K562 (cell line): ENCODE results near the gene ORC1. TPM values are rescaled to one million over a fixed set of nuclear protein-coding genes. Genes with fewer than 3 reads are reported as not detected.

ENCODE experiments used
- ARNT ChIP-seq, 2 experiments: fragments of 450-650 bp; IDR thresholded peaks; 2 replicates each; pipeline ENCODE4 v1.6.1; 2016; ENCODE audit warnings: mild to moderate bottlenecking in 1 of 2
- FOXM1 ChIP-seq, 2 experiments: fragments of 450-650 bp in 1 of 2; sonication (generic) in 1 of 2; formaldehyde crosslinking in 1 of 2; IDR thresholded peaks; 2 replicates each; pipeline versions ENCODE4 v1.6.1 to v1.9.0; 2017 to 2022; ENCODE audit warnings: low read depth in 2 of 2, mild to moderate bottlenecking in 2 of 2, missing genetic modification reagents in 1 of 2, moderate library complexity in 1 of 2
- GABPB2 ChIP-seq: fragments of 250-450 bp; sonication (Bioruptor Pico); conservative IDR thresholded peaks from 2 replicates; pipeline ENCODE4 v1.5.1; 2021; ENCODE audit warnings: mild to moderate bottlenecking
- HCFC1 ChIP-seq: IDR thresholded peaks from 2 replicates; pipeline ENCODE4 v1.6.1; 2012; ENCODE audit warnings: low read depth, low read length, improper control_type of control experiment
- ILF3 ChIP-seq: fragments of 450-650 bp; IDR thresholded peaks from 2 replicates; pipeline ENCODE4 v1.6.1; 2018; ENCODE audit warnings: antibody characterized with exemption, mild to moderate bottlenecking, moderate library complexity, borderline replicate concordance
- KDM5B ChIP-seq: fragments of 200-600 bp; sonication (generic); IDR thresholded peaks from 2 replicates; pipeline ENCODE4 v1.6.1; 2012; ENCODE audit warnings: low read depth, mild to moderate bottlenecking, moderate library complexity, low read length, control low read depth, inconsistent platforms; ENCODE audit not compliant: insufficient replicate concordance
- KLF13 ChIP-seq: fragments of 450-650 bp; IDR thresholded peaks from 2 replicates; pipeline ENCODE4 v1.6.1; 2016; ENCODE audit warnings: missing genetic modification characterization, low read depth, mild to moderate bottlenecking, missing compliant biosample characterization, moderate library complexity, borderline replicate concordance
- MAFF ChIP-seq: IDR thresholded peaks from 2 replicates; pipeline ENCODE4 v1.6.1; 2012; ENCODE audit warnings: low read length, improper control_type of control experiment
- NR2C2 ChIP-seq, 2 experiments: fragments of 200-800 bp in 1 of 2; sonication (Bioruptor generic) in 1 of 2; sonication (generic) in 1 of 2; formaldehyde crosslinking in 1 of 2; IDR thresholded peaks; 2 replicates each; pipeline versions ENCODE4 v1.6.1 to v1.8.0; 2016 to 2022; ENCODE audit warnings: mild to moderate bottlenecking in 1 of 2, missing compliant biosample characterization in 1 of 2, missing genetic modification characterization in 1 of 2, missing genetic modification reagents in 1 of 2
- POLR2AphosphoS5 ChIP-seq: IDR thresholded peaks from 2 replicates; pipeline ENCODE4 v1.6.1; 2011; ENCODE audit warnings: mild to moderate bottlenecking, low read depth, low read length, moderate library complexity; ENCODE audit not compliant: control insufficient read depth, insufficient read depth
- SAP30 ChIP-seq: fragments of 200-600 bp; sonication (generic); IDR thresholded peaks from 2 replicates; pipeline ENCODE4 v1.6.1; 2012; ENCODE audit warnings: borderline replicate concordance, low read depth, mild to moderate bottlenecking, moderate library complexity, low read length, control low read depth, inconsistent platforms; ENCODE audit not compliant: insufficient read depth, poor library complexity, severe bottlenecking
- SIN3B ChIP-seq: fragments of 450-650 bp; IDR thresholded peaks from 2 replicates; pipeline ENCODE4 v1.6.1; 2017; ENCODE audit warnings: low read depth, mild to moderate bottlenecking, moderate library complexity
- SMAD1 ChIP-seq: fragments of 150-350 bp; IDR thresholded peaks from 2 replicates; pipeline ENCODE4 v1.6.1; 2014; ENCODE audit warnings: low read length, low read depth; ENCODE audit not compliant: partially characterized antibody
- SOX6 ChIP-seq: fragments of 450-650 bp; IDR thresholded peaks from 2 replicates; pipeline ENCODE4 v1.6.1; 2014; ENCODE audit warnings: mild to moderate bottlenecking
- SRF ChIP-seq, 2 experiments: fragments of 250-450, 450-650 bp in 1 of 2; sonication (Bioruptor Pico) in 1 of 2; sonication (generic) in 1 of 2; formaldehyde crosslinking; IDR thresholded peaks; 2 replicates each; pipeline versions ENCODE4 v1.5.0 to v1.5.1; 2020 to 2022; ENCODE audit warnings: mild to moderate bottlenecking in 1 of 2, missing genetic modification reagents in 1 of 2
- TBL1XR1 ChIP-seq, 2 experiments: IDR thresholded peaks; 2 replicates each; pipeline ENCODE4 v1.6.1; 2012; ENCODE audit warnings: improper control_type of control experiment in 2 of 2, low read length in 2 of 2, mild to moderate bottlenecking in 1 of 2
- TEAD4 ChIP-seq, 2 experiments: sonication (generic) in 1 of 2; formaldehyde crosslinking in 1 of 2; IDR thresholded peaks; 2 replicates each; pipeline versions ENCODE4 v1.6.1 to v1.8.0; 2012 to 2022; ENCODE audit warnings: borderline replicate concordance in 1 of 2, inconsistent platforms in 1 of 2, low read length in 1 of 2, mild to moderate bottlenecking in 1 of 2, missing genetic modification reagents in 1 of 2
- ZNF165 ChIP-seq: fragments of 250-450 bp; sonication (Bioruptor Pico); IDR thresholded peaks from 2 replicates; pipeline ENCODE4 v1.4.0; 2020; ENCODE audit warnings: borderline replicate concordance
- ZNF197 ChIP-seq: fragments of 200-800 bp; sonication (Bioruptor generic); IDR thresholded peaks from 2 replicates; pipeline ENCODE4 v1.6.1; 2016; ENCODE audit warnings: low read depth, missing genetic modification characterization, missing compliant biosample characterization
- ZNF316 ChIP-seq: fragments of 450-650 bp; IDR thresholded peaks from 2 replicates; pipeline ENCODE4 v1.6.1; 2016
- ZNF445 ChIP-seq: fragments of 250-450 bp; sonication (Bioruptor Pico); IDR thresholded peaks from 2 replicates; pipeline ENCODE4 v1.4.0; 2020; ENCODE audit warnings: low read depth, mild to moderate bottlenecking, moderate library complexity
- ZNF766 ChIP-seq: fragments of 200-800 bp; sonication (Bioruptor generic); conservative IDR thresholded peaks from 2 replicates; pipeline ENCODE4 v1.6.1; 2016; ENCODE audit warnings: missing genetic modification characterization, missing compliant biosample characterization
- polyA plus RNA-seq, 8 experiments: library from polyadenylated mRNA; depleted of rRNA in 4 of 8; stranded (reverse) in 5 of 8; unstranded in 3 of 8; fragments of >200 nt; fragmentation: Nextera tagmentation in 2 of 8; fragmentation: Illumina TruSeq in 1 of 8; extraction: Ambion mirVana in 2 of 8; extraction: Trizol in 1 of 8; gene quantifications; 2 replicates each; pipeline versions ENCODE4 v1.2.1 to v1.2.3, GENCODE V29; 2011 to 2014; ENCODE audit warnings: inconsistent platforms in 1 of 8, missing spikeins in 1 of 8
- total RNA-seq, 7 experiments: library from RNA; depleted of rRNA in 6 of 7; stranded (reverse); fragments of >200 nt in 6 of 7; fragmentation: Illumina TruSeq in 2 of 7; extraction: Trizol in 2 of 7; gene quantifications; 2 replicates each; pipeline versions ENCODE4 v1.2.1 to v1.2.3, GENCODE V29; 2011 to 2021; ENCODE audit warnings: low replicate concordance in 1 of 7
- TF ChIP-seq, protein P1 (sequence below): sonication (generic); formaldehyde crosslinking; IDR thresholded peaks from 2 replicates; pipeline ENCODE4 v1.9.0; 2022; ENCODE audit warnings: mild to moderate bottlenecking, missing genetic modification reagents
- TF ChIP-seq, protein P2 (sequence below): sonication (generic); formaldehyde crosslinking; IDR thresholded peaks from 2 replicates; pipeline ENCODE4 v1.8.1; 2023; ENCODE audit warnings: mild to moderate bottlenecking, missing genetic modification reagents

The ORC1 gene
- total and polyA plus RNA-seq, 9 of the 15 experiments (the other 6 are each of a cell fraction or from before 2014, with no cell fraction given), result 26.4 to 91.6 (median 69.7) TPM

DNA sequence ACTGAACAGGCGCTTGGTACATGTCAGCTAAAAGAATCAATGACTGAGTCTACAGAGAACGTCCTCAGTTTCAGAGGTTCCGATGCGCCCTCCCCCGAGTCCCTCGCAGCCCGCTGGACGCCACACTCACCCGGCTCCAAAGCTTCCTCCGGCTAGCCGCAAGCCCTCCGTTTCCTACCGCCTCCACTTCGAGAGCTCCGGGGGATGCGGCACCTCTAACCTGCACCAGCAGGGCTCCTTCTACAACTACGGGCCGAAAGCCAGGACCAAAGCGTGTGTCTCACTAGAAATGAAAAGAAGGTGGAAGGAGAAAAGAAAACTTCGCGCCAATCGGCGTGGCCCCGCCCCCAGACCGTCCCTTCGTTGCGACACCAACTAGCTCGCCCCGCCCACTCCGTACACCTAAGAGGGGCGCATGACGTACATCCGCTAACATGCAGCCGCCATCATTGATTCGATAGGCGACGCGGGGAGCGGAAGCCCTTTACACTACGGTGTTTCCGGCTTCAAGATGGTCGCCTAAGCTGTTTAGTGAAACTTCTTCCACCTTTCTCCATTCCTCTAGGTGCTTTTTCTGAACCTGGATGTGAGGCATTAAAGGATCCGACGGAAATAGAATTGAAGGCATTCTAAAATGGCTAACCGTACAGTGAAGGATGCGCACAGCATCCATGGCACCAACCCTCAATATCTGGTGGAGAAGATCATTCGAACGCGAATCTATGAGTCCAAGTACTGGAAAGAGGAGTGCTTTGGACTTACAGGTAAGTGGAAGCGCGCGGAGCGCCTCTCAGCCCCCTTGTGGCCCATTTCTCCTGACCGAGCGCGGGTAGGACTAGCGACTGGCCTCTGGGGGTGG is at the start of gene ORC1, which contains the start of gene PRPF38A (continued):
- TF ChIP-seq, protein P1, sequence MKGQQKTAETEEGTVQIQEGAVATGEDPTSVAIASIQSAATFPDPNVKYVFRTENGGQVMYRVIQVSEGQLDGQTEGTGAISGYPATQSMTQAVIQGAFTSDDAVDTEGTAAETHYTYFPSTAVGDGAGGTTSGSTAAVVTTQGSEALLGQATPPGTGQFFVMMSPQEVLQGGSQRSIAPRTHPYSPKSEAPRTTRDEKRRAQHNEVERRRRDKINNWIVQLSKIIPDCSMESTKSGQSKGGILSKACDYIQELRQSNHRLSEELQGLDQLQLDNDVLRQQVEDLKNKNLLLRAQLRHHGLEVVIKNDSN, result peak; percentile 63; the same call in 1 of the 2 replicates
- TF ChIP-seq GABPB2 (CRISPR knock-in tag) (no peak), SMAD1 (no peak), KLF13 (peak; percentile 24; the same call in 1 of the 2 replicates), TEAD4 (IDR thresholded peaks at IDR 0.05; ENCODE audit: low read length) (peak; percentile 70), TEAD4 (CRISPR knock-in tag; IDR thresholded peaks at IDR 0.05; ENCODE audit: borderline replicate concordance) (no peak), SRF (CRISPR knock-in tag; IDR thresholded peaks at IDR 0.05) (peak in 1 of 2 experiments; percentile 72; a peak in 2 of 4 replicates), MAFF (no peak), FOXM1 (IDR thresholded peaks at IDR 0.05; ENCODE audit: low read depth) (no peak), FOXM1 (CRISPR knock-in tag; IDR thresholded peaks at IDR 0.05; ENCODE audit: low read depth) (peak; percentile 90; the same call in 1 of the 2 replicates), ZNF316 (no peak), SIN3B (peak; percentile 95), POLR2AphosphoS5 (peak; percentile 92), HCFC1 (peak; percentile 66), NR2C2 (CRISPR knock-in tag; IDR thresholded peaks at IDR 0.05) (peak; percentile 29; the same call in 1 of the 2 replicates), NR2C2 (tag; IDR thresholded peaks at IDR 0.05) (no peak; the same call in 1 of the 2 replicates), ZNF766 (CRISPR knock-in tag) (peak; percentile 59; the same call in 1 of the 2 replicates), ARNT (IDR thresholded peaks at IDR 0.05) (peak; percentile 41 to 85; a peak in 1 of 4 replicates), SOX6 (no peak), KDM5B (peak; percentile 84), ZNF445 (no peak), ZNF165 (CRISPR knock-in tag) (no peak), ZNF197 (CRISPR knock-in tag) (no peak), ILF3 (no peak; the same call in 1 of the 2 replicates), TBL1XR1 (IDR thresholded peaks at IDR 0.05; ENCODE audit: low read length in 2 of 2) (0 out of 4 replicates have a peak, but pooled peaks of 1 of the 2 experiments have one; percentile 61), SAP30 (peak; percentile 98)
- TF ChIP-seq, protein P2, sequence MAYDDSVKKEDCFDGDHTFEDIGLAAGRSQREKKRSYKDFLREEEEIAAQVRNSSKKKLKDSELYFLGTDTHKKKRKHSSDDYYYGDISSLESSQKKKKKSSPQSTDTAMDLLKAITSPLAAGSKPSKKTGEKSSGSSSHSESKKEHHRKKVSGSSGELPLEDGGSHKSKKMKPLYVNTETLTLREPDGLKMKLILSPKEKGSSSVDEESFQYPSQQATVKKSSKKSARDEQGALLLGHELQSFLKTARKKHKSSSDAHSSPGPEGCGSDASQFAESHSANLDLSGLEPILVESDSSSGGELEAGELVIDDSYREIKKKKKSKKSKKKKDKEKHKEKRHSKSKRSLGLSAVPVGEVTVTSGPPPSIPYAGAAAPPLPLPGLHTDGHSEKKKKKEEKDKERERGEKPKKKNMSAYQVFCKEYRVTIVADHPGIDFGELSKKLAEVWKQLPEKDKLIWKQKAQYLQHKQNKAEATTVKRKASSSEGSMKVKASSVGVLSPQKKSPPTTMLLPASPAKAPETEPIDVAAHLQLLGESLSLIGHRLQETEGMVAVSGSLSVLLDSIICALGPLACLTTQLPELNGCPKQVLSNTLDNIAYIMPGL, result peak; percentile 96; the same call in 1 of the 2 replicates
